NT2/D1 (cell line): ENCODE results near the gene CX3CL1.

Experiments used
- SUZ12 ChIP-seq: IDR thresholded peaks from 2 replicates; pipeline ENCODE4 v1.6.1; 2011; ENCODE audit not compliant: insufficient read length, insufficient read depth; ENCODE audit errors: extremely low read depth
- YY1 ChIP-seq: IDR thresholded peaks from 2 replicates; pipeline ENCODE4 v1.6.1; 2011; ENCODE audit not compliant: insufficient read length, insufficient read depth
- ZNF274 ChIP-seq: IDR thresholded peaks from 2 replicates; pipeline ENCODE4 v1.6.1; 2011; ENCODE audit warnings: mild to moderate bottlenecking, low read depth, low read length

DNA sequence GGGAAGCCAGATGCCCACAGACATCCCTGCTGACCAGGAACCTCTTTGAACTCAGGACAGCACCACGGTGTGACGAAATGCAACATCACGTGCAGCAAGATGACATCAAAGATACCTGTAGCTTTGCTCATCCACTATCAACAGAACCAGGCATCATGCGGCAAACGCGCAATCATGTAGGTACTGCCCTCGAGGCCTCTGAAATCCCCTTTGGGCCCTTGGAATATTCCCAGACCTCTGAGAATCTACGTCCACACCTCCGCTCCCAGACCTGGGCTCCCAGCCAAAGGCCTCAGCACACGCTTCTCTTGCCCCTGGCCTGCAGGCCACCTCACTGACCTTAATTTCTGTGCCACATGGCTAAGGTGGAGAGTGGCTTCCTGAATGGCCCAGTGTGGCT, 7.3 kb downstream of the CX3CL1 start:
- no peak for TF ChIP-seq YY1
- no peak for TF ChIP-seq ZNF274
- TF ChIP-seq SUZ12, result no peak
